ENCODE results near the gene GDF15.
A peak's percentile ranks its signal among the peaks of the same experiment; 100 is the strongest.
"Not testable (repeated sequence)": the region's sequence is repeated elsewhere in the genome, so short reads cannot be mapped to it uniquely, and the experiment has no call there.

The GDF15 gene

DNA sequence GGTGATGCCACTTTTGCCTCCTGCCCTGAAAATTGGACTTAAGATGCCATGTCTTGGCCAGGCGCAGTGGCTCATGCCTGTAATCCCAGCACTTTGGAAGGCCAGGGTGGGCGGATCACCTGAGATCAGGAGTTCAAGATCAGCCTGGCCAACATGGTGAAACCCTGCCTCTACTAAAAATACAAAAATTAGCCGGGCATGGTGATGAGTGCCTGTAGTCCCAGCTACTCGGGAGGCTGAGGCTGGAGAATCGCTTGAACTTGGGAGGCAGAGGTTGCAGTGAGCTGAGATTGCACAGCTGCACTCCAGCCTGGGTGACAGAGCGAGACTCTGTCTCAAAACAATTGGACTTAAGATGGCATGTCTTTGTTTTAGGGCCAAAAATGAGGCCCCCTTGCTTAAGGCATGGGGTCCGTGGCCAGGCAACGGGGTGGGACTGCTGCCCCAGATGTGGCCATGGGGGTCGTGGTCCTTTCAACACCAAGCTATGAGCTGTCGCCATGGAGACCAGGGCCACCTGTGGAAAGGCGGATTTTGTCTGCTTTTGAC lies 21.6 kb upstream of the GDF15 start:
- not testable (repeated sequence) for DNase-seq (ENCODE audit: low read depth)

DNA sequence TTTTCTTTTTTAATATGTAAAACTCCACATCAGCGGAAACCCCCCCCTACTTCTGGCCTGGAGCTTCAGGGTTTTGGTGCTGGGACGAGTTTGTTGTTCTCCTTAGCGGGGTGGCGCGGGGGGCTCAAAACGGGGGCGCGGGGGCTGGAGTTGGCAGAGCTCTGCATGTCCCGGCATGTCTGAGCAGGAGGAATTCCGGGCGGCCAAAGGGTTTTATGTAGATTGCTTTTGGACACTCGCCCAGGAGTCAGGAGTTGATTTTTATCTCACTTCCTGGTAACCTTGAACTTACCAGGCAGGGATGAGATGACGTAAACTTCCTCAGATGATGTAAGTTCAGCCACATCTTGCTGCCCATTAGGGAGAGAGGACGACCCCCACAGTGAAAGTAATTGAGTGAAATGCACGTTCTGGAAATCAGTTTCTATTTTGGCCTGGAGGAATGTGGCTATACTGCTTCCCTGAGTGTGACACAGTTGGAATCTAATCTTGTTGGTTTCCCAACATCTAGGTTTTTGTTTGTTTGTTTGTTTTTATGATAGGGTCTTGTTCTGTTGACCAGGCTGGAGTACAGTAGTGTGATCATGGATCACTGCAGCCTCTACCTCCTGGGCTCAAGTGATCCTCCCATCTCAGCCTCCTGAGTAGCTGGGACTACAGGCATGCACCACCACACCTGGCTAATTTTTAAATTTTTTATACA lies 21.0 kb upstream of the GDF15 start:
- no peak for DNase-seq (ENCODE audit: low read depth)

DNA sequence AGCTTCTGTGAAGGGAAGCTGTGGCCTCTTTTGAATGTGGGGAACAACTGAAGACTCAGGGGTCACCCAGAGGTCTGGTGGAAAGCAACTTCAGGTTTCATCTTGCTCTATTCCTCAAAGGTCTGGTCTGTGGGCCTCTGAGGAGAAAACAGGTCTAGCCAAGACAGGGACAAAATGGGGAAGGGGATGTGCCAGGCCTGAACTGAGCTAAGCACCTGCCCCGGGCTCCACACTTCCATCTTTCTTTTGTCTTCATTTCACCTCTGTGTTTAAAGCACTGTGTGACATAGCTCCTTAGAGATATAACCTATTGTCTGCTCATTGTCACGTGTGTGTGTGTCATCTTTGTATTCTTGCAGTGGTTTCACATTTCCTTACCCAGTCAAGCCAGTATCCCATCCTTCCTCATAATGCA lies 19.9 kb upstream of the GDF15 start:
- no peak for DNase-seq (ENCODE audit: low read depth)

DNA sequence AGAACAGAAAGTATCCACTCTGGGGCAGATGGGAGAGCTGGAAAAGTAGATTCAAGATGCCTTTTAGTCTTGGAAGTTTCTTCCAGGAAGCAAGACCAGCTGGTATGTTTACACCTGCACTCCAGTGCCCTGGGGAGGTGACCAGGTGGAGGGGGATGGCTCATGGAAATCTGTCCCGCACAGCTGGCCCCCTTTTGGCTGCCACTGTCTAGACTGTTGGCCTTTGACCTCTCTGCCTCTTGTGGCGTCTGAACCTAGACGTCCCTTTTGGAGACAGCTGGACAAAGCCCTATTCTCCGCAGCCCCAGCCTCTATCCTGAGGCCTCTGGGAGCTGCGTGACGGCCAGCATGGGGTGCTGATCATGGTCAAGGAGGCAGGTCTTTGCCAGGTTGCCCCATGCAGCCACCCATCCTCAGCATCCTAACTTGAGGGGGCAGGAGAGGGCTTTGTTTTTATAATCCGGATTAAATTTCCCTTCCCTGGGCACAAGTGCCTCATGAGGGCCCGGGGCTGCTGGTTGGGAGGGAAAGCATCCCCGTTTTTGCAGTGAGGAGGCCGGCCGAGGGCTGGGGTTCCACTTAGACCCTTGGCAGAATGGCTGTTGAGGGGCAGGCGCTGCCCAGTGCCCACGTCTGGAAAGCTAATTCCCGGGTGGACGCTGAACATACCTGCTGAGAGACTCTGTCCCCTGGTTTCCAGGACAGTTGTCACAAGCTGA lies 17.3 kb upstream of the GDF15 start:
- no peak for DNase-seq (ENCODE audit: low read depth)

DNA sequence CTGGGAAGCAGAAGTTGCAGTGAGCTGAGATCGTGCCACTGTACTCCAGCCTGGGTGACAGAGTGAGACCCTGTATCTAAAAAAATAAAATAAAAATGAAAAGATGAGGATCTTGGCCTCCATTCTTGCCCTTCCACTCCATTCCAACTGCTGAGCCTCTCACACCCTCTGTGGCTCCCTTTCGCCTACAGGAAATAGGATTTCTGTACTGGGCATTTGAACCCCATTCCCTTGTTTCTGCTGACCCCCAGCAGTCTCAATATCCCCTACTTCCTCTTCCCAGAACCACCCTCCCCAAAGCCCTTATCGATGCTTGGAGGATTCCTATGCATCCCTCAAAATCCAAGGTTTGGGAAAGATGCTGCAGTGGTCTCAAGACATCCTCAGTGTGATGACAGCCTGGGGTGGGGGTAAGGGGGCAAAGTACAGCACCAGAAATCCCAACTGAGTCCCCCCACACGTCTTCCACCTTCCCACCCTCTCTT lies 12.5 kb upstream of the GDF15 start:
- DNase-seq (ENCODE audit: low read depth) = no peak

DNA sequence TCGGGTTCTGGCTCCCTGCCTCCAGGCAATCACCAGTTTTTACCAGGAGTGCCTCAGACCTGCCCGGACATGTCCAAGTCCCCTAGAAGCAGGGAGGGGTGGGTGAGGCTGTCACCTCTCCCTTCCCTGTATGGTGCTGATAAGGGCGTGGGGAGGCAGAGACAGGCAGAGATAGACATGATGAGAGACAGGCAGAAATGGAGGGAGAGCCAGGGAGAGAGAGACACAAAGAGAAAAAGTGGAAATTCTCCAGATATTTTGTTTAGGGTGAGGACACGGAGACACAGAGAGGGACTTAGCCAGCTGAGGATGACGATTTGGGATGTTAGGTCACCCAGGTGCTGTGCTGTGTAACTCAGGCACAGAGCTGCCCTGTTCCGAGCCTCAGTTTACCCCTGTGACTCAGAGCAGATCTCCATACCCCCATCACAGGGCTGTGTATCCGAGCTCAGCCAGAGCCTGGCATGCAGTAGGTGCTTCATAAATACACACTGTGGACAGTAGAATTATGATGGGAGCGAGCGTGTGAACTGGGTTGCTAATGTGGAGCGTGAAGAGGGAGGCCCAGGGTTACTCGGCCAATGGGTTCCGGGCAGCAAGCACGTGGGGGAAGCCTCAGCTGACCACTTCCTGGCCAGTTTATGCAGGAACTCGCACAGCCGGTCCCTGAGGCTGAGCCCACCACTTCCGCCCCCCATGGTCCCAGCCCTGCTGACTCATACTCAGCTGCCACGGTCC lies 11.9 kb upstream of the GDF15 start:
- DNase-seq (ENCODE audit: low read depth) = no peak

DNA sequence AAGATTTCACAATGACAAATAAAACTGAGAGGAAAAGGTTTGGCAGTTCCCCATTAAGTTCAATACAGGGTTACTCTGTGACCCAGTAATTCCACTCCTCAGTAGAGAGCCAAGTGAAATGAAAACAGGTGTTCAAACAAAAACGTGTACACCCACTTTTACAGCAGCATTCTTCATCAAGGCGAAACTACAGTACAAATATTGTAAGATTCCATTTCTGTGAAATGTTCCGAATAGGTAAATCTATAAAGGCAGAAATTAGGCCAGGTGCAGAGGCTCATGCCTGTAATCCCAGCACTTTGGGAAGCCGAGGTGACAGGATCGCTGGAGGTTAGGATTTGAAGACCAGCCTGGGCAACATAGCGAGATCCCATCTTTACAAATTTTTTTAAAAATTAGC lies 8.9 kb upstream of the GDF15 start:
- DNase-seq (ENCODE audit: low read depth) = no peak

DNA sequence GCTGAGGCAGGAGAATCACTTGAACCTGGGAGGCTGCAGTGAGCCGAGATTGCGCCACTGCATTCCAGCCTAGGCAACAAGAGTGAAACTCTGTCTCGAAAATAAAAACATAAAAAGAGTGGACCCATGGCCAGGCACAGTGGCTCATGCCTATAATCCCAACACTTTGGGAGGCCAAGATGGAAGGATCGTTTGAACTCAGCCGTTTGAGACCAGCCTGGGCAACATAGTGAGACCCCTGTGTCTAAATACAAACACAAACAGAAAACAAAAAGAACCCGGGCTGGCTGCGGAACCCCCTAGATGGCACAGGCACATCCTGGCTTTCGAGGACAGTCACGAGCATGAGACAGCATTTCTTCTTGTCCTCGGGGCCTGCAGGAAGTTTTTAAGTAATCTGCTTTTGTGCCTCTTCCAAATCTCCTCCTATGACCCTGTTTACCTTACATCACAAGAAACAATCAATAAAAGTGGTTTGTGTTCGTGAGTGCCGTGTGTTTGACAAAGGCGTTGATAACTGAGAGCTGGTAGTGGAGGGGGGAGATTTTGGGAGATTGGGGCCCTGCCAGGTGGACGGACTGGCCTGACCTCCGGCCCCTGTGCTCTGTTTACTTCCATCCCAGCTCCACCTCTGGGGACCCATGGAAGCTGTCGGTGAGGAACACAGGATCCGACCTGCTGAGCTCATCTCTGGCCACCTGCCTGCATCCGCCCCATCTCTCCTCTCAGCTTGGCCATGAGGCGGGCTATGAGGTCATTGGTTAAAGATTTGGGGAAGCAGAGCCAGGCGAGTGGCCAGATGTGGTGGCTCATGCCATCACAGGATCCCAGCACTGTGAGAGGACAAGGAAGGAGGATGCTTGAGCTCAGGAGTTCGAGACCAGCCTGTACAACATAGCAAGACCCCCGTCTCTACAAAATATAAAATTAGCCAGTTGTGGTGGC lies 5.9 kb upstream of the GDF15 start:
- no peak for DNase-seq (ENCODE audit: low read depth)

DNA sequence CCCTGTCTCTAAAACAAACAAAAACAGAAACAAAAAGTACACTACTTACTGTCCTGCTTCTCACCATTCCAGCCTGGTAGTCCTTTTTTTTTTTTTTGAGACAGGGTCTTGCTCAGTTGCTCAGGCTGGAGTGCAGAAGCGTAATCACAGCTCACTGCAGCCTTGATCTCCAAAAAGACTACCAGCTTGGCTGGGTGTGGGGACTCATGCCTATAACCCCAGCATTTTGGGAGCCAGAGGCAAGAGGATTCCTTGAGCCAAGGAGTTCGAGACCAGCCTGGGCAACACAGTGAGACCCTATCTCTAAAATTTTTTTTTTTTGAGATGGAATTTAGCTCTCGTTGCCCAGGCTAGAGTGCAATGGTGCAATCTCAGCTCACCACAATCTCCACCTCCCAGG lies 5.1 kb upstream of the GDF15 start:
- DNase-seq (ENCODE audit: low read depth) = no peak

DNA sequence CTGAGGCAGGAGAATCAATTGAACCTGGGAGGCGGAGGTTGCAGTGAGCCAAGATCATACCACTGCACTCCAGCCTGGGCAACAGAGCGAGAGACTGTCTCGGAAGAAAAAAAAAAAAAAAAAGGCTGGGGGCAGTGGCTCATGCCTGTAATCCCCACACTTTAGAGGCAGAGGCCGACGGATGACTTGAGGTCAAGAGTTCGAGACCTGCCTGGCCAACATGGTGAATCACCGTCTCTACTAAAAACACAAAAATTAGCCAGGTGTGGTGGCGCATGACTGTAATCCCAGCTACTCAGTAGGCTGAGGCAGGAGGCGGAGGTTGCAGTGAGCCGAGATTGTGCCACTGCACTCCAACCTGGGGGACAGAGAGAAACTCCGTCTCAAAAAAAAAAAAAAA lies 2.3 kb upstream of the GDF15 start:
- not testable (repeated sequence) for DNase-seq (ENCODE audit: low read depth)

DNA sequence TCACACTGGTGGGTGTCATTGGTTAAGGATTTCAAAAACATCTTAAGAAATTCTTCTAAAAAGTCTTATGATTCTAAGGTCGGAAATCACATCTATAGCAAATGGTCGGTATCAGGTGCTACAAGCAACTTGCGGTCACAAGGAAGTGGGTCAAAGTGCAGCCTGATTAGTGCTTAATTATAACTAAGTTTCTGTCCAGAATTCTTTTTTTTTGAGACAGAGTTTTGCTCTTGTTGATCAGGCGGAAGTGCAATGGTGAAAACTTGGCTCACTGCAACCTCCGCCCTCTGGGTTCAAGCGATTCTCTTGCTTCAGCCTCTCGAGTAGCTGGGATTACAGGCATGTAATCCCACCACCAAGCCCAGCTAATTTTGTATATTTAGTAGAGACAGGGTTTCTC lies 1.2 kb upstream of the GDF15 start:
- DNase-seq (ENCODE audit: low read depth) = no peak

DNA sequence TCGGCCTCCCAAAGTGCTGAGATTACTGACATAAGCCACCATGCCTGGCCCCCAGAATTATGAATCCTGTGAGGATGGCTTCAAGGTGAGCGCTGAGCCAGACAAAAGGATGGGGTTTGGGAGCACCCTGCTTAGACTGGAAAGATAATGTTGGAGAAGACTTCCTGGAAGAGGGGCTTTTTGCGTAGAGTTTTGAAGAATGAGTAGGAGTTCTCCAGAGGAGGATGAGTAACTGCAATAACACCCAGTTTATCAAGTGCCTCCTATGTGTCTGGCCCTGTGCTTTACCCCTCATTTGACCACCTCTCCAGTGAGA lies 641 bp upstream of the GDF15 start:
- DNase-seq (ENCODE audit: low read depth) = no peak

DNA sequence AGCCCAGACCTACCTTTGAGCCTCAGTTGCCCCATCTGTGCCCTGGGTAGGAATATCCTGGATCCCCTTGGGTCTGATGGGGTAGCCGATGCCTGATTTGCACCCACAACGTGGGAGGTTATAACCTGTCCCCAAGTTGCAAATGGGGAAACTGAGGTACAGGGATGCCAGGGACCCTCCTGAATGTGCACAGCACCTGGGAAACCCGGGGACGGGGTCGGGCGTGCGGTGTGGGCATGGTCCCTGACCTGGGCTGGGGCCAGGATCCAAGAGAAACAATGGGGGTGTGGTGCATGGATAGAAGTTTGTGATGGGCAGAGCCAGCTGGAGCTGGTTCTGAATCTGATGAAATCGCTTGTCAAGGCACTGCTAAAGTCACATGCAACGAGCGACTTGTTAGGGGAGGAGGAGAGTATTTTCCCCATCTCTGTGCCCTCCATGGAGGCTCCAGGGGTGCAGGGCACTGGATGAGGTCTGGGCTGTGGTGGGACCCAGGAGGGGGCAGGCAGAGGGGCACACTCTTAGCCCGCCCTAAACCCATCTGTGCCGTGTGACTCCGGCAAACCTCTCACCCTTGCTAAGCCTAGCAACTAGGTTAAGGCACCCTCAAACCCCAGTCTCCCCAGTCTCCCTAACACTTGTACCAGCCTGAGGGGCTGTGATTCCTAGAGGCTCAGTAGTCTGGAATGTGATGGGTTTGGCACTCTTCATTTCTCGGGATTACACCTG lies 749 bp downstream of the GDF15 start:
- DNase-seq (ENCODE audit: low read depth) = no peak

DNA sequence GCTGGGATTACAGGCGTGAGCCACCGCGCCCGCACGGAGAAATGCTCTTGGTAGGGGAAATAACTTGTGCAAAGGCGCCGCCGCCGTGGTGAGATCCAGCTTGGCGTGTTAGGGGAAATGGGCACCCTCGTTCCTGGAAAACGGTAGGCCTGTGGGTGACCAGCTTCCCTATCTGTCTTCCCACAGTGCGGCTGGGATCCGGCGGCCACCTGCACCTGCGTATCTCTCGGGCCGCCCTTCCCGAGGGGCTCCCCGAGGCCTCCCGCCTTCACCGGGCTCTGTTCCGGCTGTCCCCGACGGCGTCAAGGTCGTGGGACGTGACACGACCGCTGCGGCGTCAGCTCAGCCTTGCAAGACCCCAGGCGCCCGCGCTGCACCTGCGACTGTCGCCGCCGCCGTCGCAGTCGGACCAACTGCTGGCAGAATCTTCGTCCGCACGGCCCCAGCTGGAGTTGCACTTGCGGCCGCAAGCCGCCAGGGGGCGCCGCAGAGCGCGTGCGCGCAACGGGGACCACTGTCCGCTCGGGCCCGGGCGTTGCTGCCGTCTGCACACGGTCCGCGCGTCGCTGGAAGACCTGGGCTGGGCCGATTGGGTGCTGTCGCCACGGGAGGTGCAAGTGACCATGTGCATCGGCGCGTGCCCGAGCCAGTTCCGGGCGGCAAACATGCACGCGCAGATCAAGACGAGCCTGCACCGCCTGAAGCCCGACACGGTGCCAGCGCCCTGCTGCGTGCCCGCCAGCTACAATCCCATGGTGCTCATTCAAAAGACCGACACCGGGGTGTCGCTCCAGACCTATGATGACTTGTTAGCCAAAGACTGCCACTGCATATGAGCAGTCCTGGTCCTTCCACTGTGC lies 2.4 kb downstream of the GDF15 start:
- peak; percentile 49 for DNase-seq (ENCODE audit: low read depth)

DNA sequence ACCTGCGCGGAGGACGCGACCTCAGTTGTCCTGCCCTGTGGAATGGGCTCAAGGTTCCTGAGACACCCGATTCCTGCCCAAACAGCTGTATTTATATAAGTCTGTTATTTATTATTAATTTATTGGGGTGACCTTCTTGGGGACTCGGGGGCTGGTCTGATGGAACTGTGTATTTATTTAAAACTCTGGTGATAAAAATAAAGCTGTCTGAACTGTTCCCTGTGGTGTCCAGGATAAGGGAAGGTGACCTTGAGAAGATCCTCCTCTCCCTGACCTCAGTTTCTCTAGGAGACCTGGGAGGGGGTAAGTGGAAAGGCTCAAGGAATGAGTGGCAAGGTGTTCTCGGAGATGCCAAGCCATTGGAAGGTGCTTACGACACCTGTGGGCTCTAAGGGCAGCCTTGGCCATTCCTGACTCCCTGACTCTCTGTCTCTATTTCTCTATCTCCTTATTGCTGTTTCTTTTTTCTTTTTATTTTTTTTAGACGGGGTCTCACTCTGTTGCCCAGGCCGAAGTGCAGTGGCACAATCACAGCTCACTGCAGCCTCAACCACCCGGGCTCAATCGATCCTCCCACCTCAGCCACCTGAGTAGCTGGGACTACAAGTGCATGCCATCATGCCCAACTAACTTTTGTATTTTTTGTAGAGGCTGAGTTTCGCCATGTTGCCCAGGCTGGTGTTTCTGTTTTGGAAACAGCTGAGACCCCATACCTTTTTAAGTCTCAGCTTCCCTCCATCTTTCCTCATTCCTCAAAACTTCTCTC lies 3.2 kb downstream of the GDF15 start:
- no peak for DNase-seq (ENCODE audit: low read depth)

DNA sequence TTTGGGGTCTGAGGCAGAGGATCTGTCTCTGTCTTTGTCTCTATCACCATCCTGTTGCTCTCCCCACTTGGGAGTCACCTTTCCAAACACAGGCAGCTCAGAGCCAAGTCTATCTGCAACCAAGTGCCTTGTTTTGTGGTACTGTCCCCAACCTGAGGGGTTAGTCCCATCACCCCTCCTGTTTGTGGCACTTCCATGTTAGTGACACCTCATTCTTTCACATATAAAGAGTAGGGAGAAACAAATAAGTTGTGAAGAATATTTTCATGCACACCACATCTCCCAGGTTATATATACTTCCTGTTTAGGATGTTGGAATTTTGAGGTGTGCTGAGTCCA lies 3.7 kb downstream of the GDF15 start:
- DNase-seq (ENCODE audit: low read depth) = no peak

DNA sequence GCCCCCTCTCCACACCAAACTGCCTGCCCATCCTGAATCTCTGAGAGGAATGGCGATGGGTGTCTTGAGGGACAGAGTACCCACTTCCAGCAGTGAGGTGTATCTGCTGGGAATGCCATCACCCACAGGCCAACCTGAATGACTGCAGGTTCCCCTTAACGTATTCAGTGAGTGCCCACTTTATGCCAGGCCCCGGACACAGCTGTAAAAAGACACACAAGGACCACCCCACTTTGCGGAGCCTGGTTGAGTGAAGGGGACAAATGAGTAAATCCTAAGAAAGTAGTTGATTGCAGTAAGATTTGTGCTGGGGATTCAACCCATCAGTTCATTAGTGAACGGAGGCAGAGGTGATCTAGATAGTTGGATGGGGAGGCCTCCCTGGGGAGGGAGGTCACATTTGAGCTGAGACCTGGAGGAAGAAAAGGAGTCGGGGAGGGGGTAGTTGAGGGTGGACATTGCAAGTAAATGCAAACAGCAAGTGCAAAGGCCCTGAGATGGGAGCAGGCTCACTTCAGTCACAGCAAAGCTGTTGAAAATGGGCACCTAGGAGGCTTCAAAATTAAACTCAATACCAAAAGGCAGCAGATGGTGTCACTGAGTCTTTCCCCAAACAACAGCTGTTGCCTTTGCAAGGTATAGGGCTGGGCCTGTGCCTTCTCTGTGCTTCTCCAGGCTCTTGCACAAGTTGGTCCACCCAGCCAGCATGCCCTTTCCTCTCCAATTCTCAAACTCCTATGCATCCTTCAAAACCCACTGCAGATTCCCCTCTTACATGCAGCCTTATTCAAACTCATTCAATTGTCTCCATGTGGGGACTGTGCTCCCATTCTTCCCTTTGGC lies 4.3 kb downstream of the GDF15 start:
- no peak for DNase-seq (ENCODE audit: low read depth)

DNA sequence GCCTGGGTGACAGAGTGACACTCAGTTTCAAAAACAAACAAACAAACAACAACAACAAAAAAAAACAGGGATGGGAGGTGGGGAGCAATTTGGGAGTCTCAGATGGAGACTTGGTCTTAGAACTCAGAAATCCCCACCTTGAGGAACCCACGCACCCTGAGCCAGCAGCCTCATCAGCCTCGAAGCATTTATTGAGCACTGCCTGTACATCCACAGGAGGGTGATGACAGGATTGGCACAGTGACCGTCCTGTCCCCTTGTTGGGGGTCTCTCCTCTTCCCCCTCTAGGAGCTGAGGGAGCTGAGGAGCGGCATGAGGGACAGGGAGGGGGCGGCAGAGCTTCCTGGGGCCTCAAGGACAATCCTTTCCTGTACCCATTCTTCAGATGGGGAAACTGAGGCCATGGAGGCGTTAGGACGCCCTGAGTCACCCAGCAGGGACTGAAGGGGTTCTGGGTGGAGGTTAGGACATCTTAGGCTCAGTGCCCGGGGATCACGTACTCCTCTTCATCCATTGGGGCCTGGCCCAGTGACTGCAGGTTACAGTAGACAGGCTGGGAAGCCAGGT lies 5.6 kb downstream of the GDF15 start:
- no peak for DNase-seq (ENCODE audit: low read depth)
